ENCODE results near the gene FPR2.
"Not testable (repeated sequence)": the region's sequence is repeated elsewhere in the genome, so short reads cannot be mapped to it uniquely, and the experiment has no call there.

FPR2 gene

DNA sequence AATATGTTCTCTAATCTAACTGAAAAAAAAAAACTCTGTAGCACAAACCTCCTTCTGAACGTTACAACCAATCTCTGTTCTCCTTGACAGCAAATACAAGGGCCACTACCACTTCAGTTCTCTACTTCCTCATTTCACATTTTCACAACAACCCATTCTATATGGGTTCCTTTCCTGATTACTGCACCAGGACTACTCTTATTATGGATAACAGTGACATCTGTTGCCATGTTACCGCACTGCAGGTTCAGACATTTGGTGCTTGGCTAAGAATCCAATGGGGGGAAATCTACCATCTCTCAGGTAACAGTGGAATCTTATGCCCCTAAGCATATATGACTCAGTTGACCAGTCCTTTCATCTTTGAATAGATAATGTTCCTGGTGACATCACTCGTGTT, 22.4 kb downstream of the FPR2 start:
- DNase-seq: peak; percentile 26

DNA sequence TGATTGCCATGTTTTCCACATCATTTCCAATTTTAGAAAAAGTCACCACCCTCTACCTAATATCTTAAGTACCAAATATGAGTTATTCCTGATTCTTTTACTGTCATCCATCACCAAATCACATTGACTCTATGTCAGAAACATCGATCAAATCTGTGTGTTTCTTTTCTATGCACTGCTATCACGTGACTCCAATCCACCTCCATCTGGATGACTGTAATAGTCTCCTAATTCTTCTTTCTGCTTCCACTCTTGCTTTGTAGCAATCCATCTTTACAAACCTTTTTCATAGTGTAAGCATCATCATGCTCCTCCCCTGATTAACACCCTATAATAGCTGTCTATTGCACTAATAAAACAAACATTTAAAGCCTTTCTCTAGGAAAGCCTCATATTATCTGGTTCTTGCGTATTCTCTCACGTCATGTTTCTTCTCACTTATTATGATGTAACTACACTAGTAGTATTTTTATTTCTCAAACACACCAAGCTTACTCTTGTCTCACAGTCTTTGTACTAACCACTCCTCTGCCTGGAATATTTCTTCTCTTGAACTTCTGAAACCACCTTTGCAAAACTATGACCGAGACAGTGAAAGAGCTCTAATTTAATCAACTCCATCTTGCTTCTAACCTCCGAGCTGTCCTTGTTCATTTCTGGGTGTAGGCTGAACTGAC, 23.3 kb downstream of the FPR2 start:
- DNase-seq: no peak

- peak; percentile 59 for DNase-seq
These were observed 24.1 kb downstream of the FPR2 start for GRCh38 chr19:51784922-51785690.

GRCh38 chr19:51786646-51787494, 25.9 kb downstream of the FPR2 start:
- DNase-seq: no peak

DNA sequence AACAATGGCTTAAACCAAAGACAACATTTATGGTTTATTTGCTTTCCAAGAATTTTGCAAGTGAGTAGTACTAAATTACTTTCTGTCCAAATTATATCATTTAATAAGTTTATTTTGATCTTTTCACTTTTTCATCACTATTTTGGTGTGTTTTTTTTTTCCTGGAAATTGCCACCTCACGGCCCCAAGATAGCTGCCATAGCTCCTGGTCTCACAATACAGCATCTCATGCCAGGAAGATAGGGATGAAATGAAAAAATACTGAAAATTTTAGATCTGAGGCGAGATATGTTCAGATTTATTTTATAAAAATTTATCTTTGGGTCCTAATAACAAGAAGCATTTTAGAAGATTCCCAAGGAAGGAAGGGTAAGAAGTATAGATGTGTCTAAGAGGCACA, 27.0 kb downstream of the FPR2 start:
- DNase-seq: no peak

DNA sequence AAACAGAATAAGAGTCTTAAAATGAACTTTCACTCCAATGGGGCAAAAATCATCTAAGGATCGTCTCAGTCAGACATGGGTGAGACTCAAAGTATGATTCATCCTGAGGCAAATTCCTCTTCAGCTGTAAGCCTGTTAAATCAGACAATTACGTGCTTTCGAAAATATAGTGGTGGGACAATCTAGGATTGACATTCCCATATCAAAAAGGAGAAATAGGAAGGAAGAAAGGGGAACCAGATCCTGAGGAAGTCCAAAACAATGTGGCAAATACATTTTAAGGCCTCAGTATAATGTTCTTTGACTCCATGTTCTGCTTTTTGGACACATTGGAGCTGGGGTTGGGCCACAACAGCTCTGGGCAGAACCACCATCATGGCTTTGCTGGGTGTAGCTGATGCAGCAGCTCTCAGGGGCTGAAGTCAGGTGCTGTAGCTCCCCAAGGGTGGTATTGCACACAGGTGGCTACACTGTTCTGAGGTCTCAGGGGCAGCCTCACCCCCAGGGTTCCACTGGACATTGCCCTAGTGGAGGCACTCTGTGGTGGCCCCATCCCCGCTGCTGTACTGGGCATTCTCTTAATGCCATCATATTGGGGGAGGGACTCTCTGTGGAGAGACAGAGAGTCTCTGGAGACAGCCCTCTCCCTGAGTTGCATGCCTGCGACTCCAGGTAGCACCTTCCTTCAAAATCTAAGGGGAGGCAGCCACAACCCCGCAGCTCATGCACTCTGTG, 28.2 kb downstream of the FPR2 start:
- DNase-seq: no peak

- DNase-seq: no peak
These were observed 32.0 kb downstream of the FPR2 start for GRCh38 chr19:51792932-51793331.

- DNase-seq: no peak
These were observed 33.0 kb downstream of the FPR2 start for GRCh38 chr19:51793994-51794393.

DNA sequence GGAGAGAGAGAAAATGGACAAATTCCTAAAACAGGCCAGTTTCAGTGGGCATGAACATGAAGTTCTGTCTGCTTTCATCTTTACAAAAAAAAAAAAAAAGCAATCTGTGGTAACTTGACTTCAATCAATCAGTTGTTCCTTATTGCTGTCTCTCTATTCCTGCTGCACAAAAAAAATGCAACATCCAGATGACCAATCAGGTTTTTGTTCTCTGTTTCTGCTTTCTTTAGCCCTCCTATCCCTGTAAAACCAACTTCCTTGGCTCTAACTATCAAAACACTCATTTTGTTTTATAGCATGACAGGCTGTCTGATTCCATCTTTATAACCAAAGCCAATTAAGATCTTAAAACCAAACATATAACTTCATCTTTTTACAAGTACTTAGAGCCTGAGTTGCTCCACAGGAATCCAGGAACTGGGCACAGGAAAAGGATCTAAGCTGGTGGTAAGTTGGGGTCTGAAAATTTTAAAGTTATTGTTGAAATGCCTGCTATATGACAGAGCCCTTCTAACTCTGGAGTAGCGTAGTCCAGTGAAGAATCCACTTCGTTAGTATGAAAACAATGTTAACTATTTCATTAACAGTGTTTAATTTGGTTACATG, 34.0 kb downstream of the FPR2 start, which contains the start of gene FPR3:
Gene FPR3, plus strand, starts transcription at position 273 of the 606 bp plus-strand sequence. CDS start 28,592 bp downstream, outside the sequence.
- peak; percentile 72 for DNase-seq

GRCh38 chr19:51796195-51796679, 35.3 kb downstream of the FPR2 start:
- DNase-seq: no peak

DNA sequence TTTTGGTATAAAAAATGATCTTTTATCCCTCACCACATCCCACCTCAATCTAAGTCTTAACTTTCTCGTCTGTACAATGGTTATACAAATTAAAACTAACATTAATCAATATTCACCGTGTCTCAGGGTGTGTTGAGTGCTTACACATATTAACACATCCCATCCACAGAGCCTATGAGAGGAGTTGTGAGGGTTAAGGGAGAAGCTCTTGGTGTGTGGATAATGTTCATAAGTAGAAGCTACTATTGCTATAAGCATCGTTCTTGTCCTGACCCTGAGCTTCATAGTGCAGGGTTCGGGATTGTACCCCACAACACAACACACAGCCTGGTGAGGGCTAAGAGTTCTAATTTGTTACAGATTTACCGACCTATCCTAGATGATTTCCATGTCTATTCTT, 36.5 kb downstream of the FPR2 start:
- DNase-seq: no peak

DNA sequence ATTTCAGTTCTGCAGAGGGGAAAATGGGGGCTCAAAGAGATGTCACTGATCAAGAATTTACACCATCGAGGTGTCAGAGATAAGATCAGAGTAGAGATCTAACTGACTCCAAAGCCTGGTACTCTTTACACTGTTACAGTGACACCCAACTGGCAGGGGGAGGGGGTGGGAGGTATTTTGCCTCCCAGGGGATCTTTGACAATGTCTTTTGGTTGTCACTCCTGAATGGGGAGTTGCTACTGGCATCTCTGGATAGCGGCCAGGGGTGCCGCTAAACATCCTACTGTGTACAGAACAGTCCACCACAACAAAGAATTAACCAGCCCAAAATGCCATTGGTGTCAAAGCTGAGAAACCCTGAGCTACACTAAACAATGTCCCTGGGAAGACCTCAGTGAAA, 37.1 kb downstream of the FPR2 start:
- DNase-seq: no peak

DNA sequence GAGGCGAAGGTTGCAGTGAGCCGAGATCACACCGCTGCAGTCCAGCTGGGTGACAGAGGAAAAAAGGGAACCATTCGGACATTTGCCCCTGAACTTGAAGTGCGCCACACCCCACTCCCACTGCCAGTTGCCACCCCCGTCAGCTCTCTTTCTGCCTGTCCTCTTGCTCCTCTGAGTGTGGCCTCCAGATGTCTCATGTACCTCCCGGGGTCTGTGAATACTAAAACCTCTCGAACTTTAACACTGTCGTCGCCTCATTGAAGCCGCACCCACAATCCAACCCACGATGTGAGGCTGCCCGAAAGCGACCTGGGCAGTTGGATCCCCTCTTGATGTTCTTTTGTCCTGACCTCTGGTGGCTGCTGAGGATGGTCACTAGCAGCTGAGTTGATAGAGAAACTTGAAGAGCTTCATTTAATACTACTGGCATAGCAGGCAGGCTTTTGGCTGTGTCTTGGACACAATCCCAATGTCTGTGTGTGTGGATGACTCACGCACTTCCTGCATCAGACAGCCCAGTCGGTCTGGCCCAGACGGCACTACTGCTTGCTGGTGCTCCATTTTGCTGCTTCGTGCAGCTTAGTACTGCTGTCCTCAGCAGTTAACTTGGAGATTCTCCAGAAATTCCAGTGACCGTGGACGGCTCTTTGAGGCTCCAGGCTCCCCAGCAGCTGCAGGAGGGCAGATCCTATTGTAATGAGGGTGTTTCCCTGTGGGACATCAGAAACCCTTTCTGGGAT, 38.2 kb downstream of the FPR2 start:
- DNase-seq: peak; percentile 98

- no peak for DNase-seq
These were observed 38.9 kb downstream of the FPR2 start for GRCh38 chr19:51799774-51800472.

GRCh38 chr19:51800473-51801244, 39.7 kb downstream of the FPR2 start:
- peak; percentile 69 for DNase-seq

GRCh38 chr19:51802775-51803174, 41.8 kb downstream of the FPR2 start:
- DNase-seq: no peak

DNA sequence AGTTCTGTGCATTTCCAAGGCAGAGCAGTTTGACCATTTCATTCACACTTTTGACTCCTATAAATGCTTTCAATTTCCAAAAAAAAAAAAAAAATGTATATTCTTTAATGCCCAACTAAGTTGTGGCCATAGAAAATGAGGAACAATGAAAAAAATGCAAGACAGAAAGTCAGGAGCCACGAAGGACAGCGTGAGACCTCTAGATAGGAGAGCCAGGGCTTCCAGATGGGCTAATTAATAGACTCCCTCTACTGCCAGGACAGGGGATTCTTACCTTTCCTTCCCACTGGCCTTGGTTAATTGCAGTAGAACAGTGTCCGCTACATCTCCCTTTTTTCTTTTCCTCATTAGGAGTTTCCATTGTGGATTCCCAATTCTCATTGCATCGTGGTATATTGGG, 42.5 kb downstream of the FPR2 start:
- no peak for DNase-seq

GRCh38 chr19:51803967-51804366, 43.0 kb downstream of the FPR2 start:
- no peak for DNase-seq

DNA sequence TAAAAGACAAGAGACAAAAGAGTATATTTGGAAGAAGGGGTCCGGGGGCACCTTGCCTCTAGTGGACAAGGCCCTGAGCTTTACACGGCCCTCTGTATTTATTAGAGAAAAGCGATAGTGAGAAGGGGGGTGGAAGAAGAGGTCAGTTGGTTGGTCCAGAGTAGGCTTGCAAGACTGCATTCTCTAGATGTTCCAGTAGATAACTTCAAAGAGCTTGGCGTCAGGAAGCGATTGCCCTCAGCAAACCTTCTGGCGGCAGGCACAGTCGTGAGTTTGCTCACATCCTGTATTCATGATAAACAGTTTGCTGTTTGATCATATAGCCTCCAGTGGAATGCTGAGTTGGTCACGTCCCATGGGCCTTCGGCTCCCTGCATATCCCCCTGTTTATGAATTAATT, 43.8 kb downstream of the FPR2 start:
- DNase-seq: not testable (repeated sequence)

GRCh38 chr19:51805396-51805795, 44.4 kb downstream of the FPR2 start:
- not testable (repeated sequence) for DNase-seq
